GM12878 (cell line): Measurements from ENCODE around the gene HDHD3. TPM values are rescaled to one million over a fixed set of nuclear protein-coding genes. Genes with fewer than 3 reads are reported as not detected.

Source experiments
- ATF7 ChIP-seq: fragments of 450-650 bp; IDR thresholded peaks from 2 replicates; pipeline ENCODE4 v1.6.1; 2016; ENCODE audit warnings: low read depth, mild to moderate bottlenecking
- CBFB ChIP-seq: IDR thresholded peaks from 2 replicates; pipeline ENCODE4 v1.6.1; 2016; ENCODE audit warnings: antibody characterized with exemption, low read depth
- EZH2 ChIP-seq: IDR thresholded peaks from 2 replicates; pipeline ENCODE4 v1.6.1; 2012; ENCODE audit warnings: low read depth, mild to moderate bottlenecking, control low read depth, inconsistent platforms, low read length, borderline replicate concordance; ENCODE audit not compliant: control insufficient read depth
- GABPA ChIP-seq: IDR thresholded peaks from 2 replicates; pipeline ENCODE4 v1.6.1; 2014; ENCODE audit warnings: antibody characterized with exemption, low read depth, mild to moderate bottlenecking, inconsistent platforms
- GATAD2B ChIP-seq: fragments of 450-650 bp; conservative IDR thresholded peaks from 2 replicates; pipeline ENCODE4 v1.6.1; 2017; ENCODE audit warnings: low read depth, mild to moderate bottlenecking, moderate library complexity
- MEF2A ChIP-seq: IDR thresholded peaks from 2 replicates; pipeline ENCODE4 v1.6.1; 2011; ENCODE audit warnings: low read depth, mild to moderate bottlenecking, low read length, moderate library complexity; ENCODE audit not compliant: insufficient read depth
- RB1 ChIP-seq: fragments of 450-650 bp; formaldehyde crosslinking; IDR thresholded peaks from 2 replicates; pipeline ENCODE4 v1.6.1; 2017; ENCODE audit warnings: mild to moderate bottlenecking, borderline replicate concordance
- RBBP5 ChIP-seq: fragments of 200-600 bp; sonication (generic); conservative IDR thresholded peaks from 2 replicates; pipeline ENCODE4 v1.6.1; 2016
- RELA ChIP-seq: fragments of 450-650 bp; IDR thresholded peaks from 2 replicates; pipeline ENCODE4 v1.8.0; 2014; ENCODE audit warnings: borderline replicate concordance; ENCODE audit not compliant: partially characterized antibody
- SMARCA5 ChIP-seq: fragments of 450-650 bp; IDR thresholded peaks from 2 replicates; pipeline ENCODE4 v1.6.1; 2017; ENCODE audit warnings: mild to moderate bottlenecking
- SUPT20H ChIP-seq: IDR thresholded peaks from 2 replicates; pipeline ENCODE4 v1.6.1; 2011; ENCODE audit warnings: low read depth, mild to moderate bottlenecking, low read length, moderate library complexity, borderline replicate concordance; ENCODE audit not compliant: control insufficient read depth
- SUZ12 ChIP-seq: fragments of 200-600 bp; sonication (generic); IDR thresholded peaks from one replicate; pipeline ENCODE4 v1.6.1; 2018; ENCODE audit warnings: antibody characterized with exemption, mild to moderate bottlenecking; ENCODE audit not compliant: unreplicated experiment
- ZNF687 ChIP-seq: fragments of 450-650 bp; IDR thresholded peaks from 2 replicates; pipeline ENCODE4 v1.6.1; 2017; ENCODE audit warnings: mild to moderate bottlenecking, moderate library complexity
- polyA plus RNA-seq, 11 experiments: library from polyadenylated mRNA; depleted of rRNA in 4 of 11; unstranded in 6 of 11; stranded (reverse) in 5 of 11; fragments of >200 nt; fragmentation: Nextera tagmentation in 4 of 11; fragmentation: Illumina TruSeq in 1 of 11; extraction: Ambion mirVana in 4 of 11; extraction: Trizol in 1 of 11; gene quantifications; 1 replicate in 1 of 11; 2 replicates in 10 of 11; pipeline versions ENCODE4 v1.2.1 to v1.2.3, GENCODE V29; 2011 to 2016; ENCODE audit warnings: inconsistent platforms in 2 of 11, missing spikeins in 2 of 11, low read depth in 1 of 11
- total RNA-seq, 4 experiments: library from RNA; depleted of rRNA in 3 of 4; stranded (reverse); fragments of >200 nt in 3 of 4; fragmentation: Illumina TruSeq in 1 of 4; extraction: Trizol in 1 of 4; gene quantifications; 2 replicates each; pipeline versions ENCODE4 v1.2.1 to v1.2.3, GENCODE V29; 2013 to 2021
- TF ChIP-seq, protein P1 (sequence below): IDR thresholded peaks from 2 replicates; pipeline ENCODE4 v1.6.1; 2012; ENCODE audit warnings: mild to moderate bottlenecking, low read depth, low read length
- TF ChIP-seq, protein P2 (sequence below): fragments of 150-350 bp; IDR thresholded peaks from 2 replicates; pipeline ENCODE4 v1.6.1; 2014; ENCODE audit warnings: mild to moderate bottlenecking, low read depth, low read length
- TF ChIP-seq, protein P3 (sequence below): fragments of 450-650 bp; IDR thresholded peaks from 2 replicates; pipeline ENCODE4 v1.6.1; 2017; ENCODE audit warnings: mild to moderate bottlenecking, moderate library complexity

The HDHD3 gene
- total and polyA plus RNA-seq, 10 of the 15 experiments (the other 5 are each of a cell fraction or from before 2014, with no cell fraction given) = 1.3 to 29.4 (median 17.9) TPM

DNA sequence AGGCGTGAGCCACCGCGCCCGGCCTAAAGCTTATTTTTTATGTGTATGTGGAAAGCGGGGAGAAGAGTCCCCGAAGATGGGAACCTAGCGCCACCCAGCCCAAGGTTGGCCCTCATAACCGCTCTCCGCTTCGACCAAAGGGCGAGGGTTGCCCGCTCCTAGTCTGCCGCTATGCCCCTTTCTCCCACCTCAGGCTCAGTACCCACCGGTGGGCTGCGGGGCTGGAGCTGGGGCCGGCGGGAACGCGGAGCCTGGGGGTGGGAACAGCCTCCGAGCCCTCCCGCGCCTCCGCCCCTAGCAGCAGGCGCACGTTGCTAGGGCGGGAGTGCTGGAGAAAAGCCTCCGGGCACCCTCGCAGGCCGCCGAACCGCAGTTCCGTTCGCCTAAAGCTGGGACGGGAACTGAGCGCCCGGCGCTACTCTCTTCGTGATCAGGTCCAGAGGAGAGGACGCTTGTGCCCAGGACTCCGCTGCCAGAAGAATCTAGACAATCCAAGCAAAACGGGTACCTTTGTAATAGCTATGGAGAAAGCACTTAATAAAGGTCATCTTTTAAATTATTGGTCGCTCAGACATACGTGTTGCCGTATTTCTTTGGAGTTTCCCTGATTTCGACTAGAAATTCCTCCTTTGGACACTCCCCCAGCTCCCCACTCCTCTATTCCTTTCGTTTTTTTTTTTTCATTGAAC, 36.6 kb downstream of the HDHD3 start, which contains the start of gene WDR31 (continued):
- TF ChIP-seq, protein P1, sequence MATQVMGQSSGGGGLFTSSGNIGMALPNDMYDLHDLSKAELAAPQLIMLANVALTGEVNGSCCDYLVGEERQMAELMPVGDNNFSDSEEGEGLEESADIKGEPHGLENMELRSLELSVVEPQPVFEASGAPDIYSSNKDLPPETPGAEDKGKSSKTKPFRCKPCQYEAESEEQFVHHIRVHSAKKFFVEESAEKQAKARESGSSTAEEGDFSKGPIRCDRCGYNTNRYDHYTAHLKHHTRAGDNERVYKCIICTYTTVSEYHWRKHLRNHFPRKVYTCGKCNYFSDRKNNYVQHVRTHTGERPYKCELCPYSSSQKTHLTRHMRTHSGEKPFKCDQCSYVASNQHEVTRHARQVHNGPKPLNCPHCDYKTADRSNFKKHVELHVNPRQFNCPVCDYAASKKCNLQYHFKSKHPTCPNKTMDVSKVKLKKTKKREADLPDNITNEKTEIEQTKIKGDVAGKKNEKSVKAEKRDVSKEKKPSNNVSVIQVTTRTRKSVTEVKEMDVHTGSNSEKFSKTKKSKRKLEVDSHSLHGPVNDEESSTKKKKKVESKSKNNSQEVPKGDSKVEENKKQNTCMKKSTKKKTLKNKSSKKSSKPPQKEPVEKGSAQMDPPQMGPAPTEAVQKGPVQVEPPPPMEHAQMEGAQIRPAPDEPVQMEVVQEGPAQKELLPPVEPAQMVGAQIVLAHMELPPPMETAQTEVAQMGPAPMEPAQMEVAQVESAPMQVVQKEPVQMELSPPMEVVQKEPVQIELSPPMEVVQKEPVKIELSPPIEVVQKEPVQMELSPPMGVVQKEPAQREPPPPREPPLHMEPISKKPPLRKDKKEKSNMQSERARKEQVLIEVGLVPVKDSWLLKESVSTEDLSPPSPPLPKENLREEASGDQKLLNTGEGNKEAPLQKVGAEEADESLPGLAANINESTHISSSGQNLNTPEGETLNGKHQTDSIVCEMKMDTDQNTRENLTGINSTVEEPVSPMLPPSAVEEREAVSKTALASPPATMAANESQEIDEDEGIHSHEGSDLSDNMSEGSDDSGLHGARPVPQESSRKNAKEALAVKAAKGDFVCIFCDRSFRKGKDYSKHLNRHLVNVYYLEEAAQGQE = no peak
- TF ChIP-seq SMARCA5 = 0 out of 2 replicates have a peak, but pooled peaks have one; percentile 46
- TF ChIP-seq, protein P2, sequence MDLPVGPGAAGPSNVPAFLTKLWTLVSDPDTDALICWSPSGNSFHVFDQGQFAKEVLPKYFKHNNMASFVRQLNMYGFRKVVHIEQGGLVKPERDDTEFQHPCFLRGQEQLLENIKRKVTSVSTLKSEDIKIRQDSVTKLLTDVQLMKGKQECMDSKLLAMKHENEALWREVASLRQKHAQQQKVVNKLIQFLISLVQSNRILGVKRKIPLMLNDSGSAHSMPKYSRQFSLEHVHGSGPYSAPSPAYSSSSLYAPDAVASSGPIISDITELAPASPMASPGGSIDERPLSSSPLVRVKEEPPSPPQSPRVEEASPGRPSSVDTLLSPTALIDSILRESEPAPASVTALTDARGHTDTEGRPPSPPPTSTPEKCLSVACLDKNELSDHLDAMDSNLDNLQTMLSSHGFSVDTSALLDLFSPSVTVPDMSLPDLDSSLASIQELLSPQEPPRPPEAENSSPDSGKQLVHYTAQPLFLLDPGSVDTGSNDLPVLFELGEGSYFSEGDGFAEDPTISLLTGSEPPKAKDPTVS = no peak
- TF ChIP-seq MEF2A = peak; percentile 49; the same call in 1 of the 2 replicates
- TF ChIP-seq GABPA = peak; percentile 87
- peak; percentile 54 for TF ChIP-seq RELA
- TF ChIP-seq, protein P3, sequence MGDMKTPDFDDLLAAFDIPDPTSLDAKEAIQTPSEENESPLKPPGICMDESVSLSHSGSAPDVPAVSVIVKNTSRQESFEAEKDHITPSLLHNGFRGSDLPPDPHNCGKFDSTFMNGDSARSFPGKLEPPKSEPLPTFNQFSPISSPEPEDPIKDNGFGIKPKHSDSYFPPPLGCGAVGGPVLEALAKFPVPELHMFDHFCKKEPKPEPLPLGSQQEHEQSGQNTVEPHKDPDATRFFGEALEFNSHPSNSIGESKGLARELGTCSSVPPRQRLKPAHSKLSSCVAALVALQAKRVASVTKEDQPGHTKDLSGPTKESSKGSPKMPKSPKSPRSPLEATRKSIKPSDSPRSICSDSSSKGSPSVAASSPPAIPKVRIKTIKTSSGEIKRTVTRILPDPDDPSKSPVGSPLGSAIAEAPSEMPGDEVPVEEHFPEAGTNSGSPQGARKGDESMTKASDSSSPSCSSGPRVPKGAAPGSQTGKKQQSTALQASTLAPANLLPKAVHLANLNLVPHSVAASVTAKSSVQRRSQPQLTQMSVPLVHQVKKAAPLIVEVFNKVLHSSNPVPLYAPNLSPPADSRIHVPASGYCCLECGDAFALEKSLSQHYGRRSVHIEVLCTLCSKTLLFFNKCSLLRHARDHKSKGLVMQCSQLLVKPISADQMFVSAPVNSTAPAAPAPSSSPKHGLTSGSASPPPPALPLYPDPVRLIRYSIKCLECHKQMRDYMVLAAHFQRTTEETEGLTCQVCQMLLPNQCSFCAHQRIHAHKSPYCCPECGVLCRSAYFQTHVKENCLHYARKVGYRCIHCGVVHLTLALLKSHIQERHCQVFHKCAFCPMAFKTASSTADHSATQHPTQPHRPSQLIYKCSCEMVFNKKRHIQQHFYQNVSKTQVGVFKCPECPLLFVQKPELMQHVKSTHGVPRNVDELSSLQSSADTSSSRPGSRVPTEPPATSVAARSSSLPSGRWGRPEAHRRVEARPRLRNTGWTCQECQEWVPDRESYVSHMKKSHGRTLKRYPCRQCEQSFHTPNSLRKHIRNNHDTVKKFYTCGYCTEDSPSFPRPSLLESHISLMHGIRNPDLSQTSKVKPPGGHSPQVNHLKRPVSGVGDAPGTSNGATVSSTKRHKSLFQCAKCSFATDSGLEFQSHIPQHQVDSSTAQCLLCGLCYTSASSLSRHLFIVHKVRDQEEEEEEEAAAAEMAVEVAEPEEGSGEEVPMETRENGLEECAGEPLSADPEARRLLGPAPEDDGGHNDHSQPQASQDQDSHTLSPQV = no peak
- no peak for TF ChIP-seq SUZ12
- no peak for TF ChIP-seq ZNF687
- TF ChIP-seq CBFB = no peak; the same call in 1 of the 2 replicates
- TF ChIP-seq ATF7 = 0 out of 2 replicates have a peak, but pooled peaks have one; percentile 13
- peak; percentile 93 for TF ChIP-seq RB1
- peak; percentile 66 for TF ChIP-seq GATAD2B
- no peak for TF ChIP-seq RBBP5
- no peak for TF ChIP-seq EZH2
- TF ChIP-seq SUPT20H = no peak
